Sciatic nerve (tissue), 2 donors: ENCODE measurements around the gene LRFN2. TPM values are rescaled to one million over a fixed set of nuclear protein-coding genes. Genes with fewer than 3 reads are reported as not detected.

Experiments
- ATAC-seq: fragments of 200-7000 bp; cut with Tn5 transposase; one replicate; pipeline ENCODE4 v1.9.1; 2020; ENCODE audit warnings: mild to moderate bottlenecking, moderate library complexity
- DNase-seq: peaks from one replicate; pipeline ENCODE4 v3.0.0-alpha.2; 2020; ENCODE audit warnings: low spot score
- intact Hi-C: fragments of 100-400 bp; cut with DNase I; formaldehyde crosslinking; loops from one replicate; pipeline ENCODE4 v1.14.2; 2022
- total RNA-seq: library from RNA; stranded (reverse); fragmentation: NEBNext Ultra II Directional; extraction: Animal tissue kit (Norgen Biotek cat#: 25700); gene quantifications from one replicate; pipeline ENCODE4 v1.2.1, GENCODE V29; 2021
- donor health status: DM: no; HTN: no; CAD: no.
- donor health status: DM: no; HTN: no; CAD: no.

LRFN2 gene
- total RNA-seq, 1 donor from 2014 or later: 0.13 TPM

DNA sequence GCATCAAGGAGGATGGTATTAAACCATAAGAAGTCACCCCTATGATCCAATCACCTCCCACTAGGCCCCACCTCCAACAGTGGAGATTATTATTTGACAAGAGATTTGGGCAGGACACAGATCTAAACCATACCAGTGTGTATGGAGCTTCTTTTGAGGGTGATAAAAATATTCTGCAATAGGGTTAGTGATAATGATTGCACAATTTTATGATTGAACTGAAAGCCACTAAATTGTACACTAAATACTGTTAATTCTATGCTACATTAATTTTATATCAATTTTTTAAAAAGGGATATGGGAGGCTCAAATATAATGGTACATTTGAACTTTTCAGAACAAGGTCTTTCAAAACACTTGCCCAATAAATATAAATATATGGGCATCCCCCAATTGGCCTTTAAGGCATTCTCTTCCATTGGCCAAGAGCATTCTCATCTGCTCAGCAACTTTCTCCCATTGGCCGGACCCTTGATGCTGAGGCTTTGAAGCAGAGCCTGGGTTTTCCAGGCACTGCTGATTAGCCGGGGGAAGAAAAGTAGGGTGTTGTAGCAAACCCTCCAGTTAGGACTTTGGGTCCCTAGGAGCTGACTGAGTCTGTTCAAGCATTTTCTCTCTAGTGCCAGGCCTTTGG is 209.9 kb downstream of the LRFN2 start:
- ATAC-seq (no peak), DNase-seq (no peak)
- intact Hi-C loops: no loop called here

GRCh38 chr6:40376113-40376650 is 211.0 kb downstream of the LRFN2 start:
- no peak for DNase-seq
- no peak for ATAC-seq
- intact Hi-C loops: no loop called here

- ATAC-seq: no peak
- no peak for DNase-seq
- intact Hi-C loops: no loop called here
Observed at GRCh38 chr6:40373267-40373666, 213.9 kb downstream of the LRFN2 start.

DNA sequence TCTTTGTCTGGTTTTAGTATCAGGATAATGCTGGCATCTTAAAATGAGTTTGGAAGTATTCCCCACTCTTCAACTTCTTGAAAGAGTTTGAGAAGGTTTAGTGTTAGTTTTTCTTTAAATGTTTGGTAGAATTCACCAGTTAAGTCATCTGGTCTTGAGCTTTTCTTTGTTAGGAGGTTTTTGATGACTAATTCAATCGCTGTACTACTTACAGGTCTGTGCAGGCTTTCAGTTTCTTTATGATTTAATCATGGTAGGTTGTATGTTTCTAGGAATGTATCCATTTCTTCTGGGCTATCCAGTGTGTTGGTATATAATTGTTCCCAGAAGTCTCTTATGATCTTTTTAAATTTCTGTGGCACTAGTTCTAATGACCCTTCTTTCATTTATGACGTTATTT is 215.5 kb downstream of the LRFN2 start:
- intact Hi-C loops: no loop called here
- no peak for ATAC-seq
- DNase-seq: no peak

DNA sequence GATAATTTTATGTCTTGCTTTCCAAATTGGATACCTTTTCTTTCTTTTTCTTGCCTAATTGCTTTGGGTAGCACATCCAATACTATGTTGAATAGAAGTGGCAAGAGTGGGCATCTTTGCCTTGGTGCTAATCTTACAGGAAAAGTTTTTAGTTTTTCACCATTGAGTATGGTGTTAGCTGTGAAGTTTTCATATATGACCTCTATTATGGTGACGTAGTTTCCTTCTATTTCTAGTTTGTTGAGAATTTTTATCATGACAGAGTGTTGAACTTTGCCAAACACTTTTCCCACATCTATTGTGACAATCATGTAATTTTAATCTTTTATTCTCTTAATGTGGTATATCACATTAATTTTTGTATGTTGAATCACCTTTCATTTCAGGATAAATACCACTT is 216.1 kb downstream of the LRFN2 start:
- ATAC-seq (no peak), DNase-seq (no peak)
- intact Hi-C loops: no loop called here

DNA sequence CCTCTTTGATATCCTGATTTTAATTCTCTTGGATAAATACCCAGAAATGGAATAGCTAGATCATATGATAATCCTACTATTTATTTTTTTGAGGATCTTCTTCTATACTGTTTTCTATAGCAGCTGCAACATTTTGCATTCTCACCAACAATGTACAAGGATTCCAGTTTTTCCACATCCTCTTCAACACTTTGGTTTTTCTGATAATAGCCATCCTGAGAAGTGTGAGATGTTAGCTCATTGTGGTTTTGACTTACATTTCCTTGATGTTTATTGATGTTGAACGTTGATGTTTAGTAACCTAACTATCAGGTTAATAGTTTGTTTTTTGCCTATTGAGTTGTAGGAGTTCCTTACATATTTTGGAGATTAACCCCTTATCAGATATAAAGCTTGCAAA is 217.3 kb downstream of the LRFN2 start:
- DNase-seq (no peak), ATAC-seq (no peak)
- intact Hi-C loops: no loop called here

DNA sequence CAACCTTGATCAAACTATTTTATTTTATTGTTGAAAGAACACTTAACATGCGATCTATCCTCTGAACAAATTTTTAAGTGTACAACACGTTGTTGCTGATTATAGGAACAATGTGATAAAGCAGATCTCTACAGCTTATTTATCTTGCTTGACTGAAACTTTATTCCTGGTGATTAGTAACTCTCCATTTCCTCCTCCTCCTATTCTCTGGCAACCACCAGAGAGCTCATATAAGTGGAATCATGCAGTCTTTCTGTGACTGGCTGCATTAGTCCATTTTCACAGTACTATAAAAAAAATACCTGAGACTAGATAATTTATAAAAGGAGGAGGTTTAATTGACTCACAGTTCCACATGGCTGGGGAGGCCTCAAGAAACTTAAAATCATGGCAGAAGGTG is 218.1 kb downstream of the LRFN2 start:
- ATAC-seq: no peak
- DNase-seq: no peak
- intact Hi-C loops: no loop called here

DNA sequence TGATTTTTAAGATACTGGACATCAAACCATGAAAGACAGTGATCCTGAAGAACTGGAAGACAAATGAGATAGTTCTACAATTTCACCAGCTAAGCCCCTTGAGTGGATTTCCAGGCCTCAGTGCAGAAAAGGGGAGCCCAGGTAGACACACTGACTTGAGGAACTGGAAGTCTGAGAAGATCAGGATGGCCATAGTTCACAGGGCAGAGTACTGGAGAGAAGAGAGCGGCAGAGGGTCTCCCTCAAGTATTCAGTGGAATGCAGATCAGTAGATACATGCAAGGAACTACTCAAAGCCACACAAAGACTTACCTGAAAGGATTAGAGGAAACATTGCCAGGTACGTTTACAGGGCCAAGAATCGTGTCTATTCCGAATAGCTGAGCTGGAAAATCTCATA is 224.3 kb downstream of the LRFN2 start:
- intact Hi-C loops: no loop called here
- ATAC-seq (no peak), DNase-seq (no peak)

DNA sequence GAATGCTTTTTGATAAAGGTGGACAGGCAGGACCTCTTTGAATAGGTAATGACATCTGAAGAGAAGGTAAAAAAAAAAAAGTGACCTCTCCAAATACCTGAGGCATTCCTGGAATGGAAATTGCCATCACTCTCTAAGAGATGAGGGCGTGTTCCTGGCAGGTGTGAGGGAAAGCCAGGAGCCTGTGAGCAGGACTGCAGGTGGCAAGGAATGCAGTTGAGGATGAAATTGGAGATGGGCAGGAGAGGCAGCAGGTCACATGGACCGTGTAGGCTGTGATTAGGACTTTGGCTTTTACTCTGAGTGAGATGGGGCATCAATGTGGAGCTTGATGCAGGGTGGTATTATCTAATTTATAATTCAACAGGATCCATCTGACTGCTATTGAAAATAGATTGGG is 227.4 kb downstream of the LRFN2 start:
- no peak for ATAC-seq
- intact Hi-C loops: no loop called here
- DNase-seq: no peak

DNA sequence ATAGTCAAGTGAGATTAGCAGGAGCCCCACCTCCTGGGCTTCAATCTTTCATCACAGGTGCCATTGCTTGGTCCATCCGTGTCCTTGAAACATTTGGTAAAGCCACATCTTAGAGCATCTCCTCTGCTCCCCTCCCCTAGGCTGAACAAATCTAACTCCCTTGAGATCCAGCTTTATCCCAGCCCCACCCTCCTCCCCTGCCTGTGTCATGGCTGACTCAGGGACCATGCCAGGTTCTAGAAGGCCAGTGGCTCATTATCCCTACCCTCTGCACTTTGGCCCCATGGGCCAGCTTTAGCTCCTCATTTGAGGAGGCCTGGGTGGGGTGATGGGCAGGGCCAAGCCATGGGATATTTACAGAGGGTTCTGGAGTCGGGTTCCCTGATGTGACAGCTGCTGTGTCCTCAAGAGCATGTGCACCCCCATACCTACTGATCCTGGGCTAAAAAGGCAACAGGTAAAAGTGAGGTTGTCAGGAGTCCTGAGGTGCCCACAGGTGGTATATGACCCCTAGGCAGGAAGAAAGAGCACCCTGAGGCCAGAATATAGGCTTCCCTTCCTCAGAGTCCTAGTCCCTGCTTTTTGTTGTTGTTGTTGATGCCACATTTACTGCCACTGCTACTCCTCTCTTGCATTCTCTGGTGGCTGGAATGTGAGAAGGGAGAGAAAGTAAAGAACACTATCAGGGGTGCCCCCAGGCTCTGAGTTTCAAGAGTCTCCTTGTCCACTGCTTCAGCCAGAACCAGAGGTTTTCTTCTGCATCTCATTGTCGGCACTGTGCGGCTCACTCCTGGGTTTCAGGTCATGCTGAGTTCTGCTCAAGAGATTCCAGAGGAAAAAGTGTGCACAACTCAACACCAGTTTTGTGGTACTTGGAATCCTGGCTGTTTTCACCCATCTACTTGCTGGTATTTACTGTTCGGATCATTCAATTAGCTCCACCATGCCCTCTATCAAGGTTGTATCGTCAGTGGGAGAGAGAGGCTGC is 228.4 kb downstream of the LRFN2 start:
- intact Hi-C loops: no loop called here
- DNase-seq (peak; percentile 8), ATAC-seq (no peak)

- intact Hi-C loops: no loop called here
- ATAC-seq (no peak), DNase-seq (no peak)
Observed at GRCh38 chr6:40356242-40356910, 230.8 kb downstream of the LRFN2 start.

GRCh38 chr6:40355532-40355931 is 231.6 kb downstream of the LRFN2 start:
- DNase-seq: peak; percentile 10
- intact Hi-C loops: no loop called here
- ATAC-seq: no peak

DNA sequence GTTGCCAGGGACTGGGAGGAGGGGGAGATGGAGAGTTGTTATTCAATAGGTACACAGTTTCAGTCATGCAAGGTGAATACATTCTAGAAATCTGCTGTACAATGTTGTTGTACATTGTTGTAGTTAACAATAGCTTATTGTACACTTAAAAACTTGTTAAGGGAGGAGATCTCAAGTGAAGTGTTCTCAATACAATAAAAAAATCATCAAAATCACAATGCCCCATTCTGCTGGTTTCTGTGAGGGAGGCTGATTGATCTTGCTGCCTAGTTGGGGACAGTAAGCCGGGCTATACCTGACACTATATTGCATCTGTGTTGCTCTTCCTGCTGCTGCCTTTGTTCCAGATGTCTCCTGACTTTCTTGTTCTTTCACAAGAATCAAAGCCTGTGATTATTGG is 232.1 kb downstream of the LRFN2 start:
- DNase-seq (no peak), ATAC-seq (no peak)
- intact Hi-C loops: no loop called here

DNA sequence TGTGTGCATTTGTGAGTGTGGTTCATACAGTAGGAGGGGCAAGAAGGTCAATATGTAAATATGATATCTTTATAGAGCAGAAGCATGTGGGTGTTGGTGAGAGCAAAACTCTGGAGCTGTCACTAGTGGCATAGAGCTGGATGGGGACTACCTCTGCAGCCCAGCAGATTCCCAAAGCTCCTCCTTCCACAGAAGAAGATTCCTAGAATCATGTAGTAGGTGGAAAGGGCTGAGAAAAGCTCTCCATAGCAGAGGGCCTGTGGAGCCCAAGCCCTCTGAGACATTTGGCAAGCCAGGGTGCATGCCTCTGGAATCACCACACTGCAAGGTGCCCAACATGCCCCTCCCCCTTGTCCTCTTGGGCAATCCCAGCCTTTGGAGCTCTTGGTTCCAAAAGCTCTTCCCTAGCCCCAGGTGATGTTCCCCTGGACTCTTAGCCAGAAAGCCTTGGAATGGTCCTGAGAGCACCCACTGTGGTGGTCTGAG is 233.2 kb downstream of the LRFN2 start:
- ATAC-seq (no peak), DNase-seq (no peak)
- intact Hi-C loops: no loop called here

GRCh38 chr6:40353197-40353966 is 233.8 kb downstream of the LRFN2 start:
- DNase-seq: peak; percentile 22
- ATAC-seq: no peak
- intact Hi-C loops: no loop called here

GRCh38 chr6:40352527-40353170 is 234.5 kb downstream of the LRFN2 start:
- ATAC-seq (no peak), DNase-seq (peak; percentile 2)
- intact Hi-C loops: no loop called here

- intact Hi-C loops: no loop called here
- peak; percentile 8 for DNase-seq
- ATAC-seq: no peak
Observed at GRCh38 chr6:40352006-40352405, 235.2 kb downstream of the LRFN2 start.

DNA sequence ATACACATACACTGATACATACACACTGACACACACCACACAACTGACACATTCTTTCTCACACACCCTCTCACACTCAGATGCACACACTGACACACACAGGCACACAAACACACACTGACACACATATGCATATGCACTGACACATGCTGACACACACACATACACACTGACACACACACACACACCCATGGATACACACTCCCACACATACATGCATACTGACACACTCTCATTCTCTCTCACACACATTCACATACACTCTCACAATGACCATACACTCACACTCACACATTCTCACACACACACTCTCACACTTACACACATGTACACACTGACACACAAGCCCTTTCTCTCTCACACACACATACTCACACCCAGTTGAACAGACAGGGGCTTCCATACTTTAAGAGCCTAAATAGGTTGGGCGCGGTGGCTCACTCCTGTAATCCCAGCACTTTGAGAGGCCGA is 236.4 kb downstream of the LRFN2 start:
- intact Hi-C loops: no loop called here
- no peak for ATAC-seq
- DNase-seq: peak; percentile 7
